ENCODE measurements around the gene SLC25A4.

SLC25A4 gene

DNA sequence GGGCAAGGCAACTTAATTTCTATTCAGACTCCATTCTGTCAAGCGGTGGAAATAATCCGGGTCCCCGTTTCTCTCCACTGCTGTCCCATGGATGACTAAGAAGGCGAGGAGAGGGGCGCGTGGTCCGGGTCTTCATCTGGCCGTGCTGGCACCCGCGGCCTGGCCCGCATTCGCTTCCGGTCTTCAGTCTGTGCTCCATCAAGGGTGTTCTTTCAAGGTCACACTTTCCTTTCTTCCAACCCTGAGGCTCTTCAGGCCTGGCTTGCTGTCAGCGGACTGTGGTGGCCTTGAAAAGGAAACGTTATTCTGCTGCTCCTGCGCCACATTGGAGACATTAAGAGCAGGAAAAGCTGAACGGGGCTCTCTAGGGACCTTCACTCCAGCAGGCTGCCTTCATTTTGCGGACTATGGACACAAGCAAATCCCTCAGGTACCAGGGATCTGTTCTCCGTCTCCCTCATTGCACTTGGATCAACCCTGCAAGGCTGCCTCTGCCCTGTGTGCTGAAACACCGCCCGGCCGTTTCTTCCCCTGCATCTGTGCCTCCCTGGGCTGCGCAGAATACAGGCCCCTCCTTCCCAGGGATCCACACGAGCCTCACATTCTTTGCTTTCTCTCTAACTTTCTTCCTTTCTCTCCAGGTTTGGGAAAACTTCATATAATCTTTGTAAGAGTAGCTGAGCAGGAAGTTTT lies 5.7 kb upstream of the SLC25A4 start:
- Mint-ChIP-seq H3K27ac (no peak overlapping the region), H3K4me1 (peaks cover 2% of the 10 kb centered on the region), H3K36me3 (ENCODE audit: low read depth) (no peaks in the 10 kb centered on the region), H3K27me3 (peaks cover 19% of the 10 kb centered on the region), H3K4me3 (no peak overlapping the region), H3K9me3 (no peaks in the 10 kb centered on the region)
- no peak for ATAC-seq
- DNase-seq, result no peak

DNA sequence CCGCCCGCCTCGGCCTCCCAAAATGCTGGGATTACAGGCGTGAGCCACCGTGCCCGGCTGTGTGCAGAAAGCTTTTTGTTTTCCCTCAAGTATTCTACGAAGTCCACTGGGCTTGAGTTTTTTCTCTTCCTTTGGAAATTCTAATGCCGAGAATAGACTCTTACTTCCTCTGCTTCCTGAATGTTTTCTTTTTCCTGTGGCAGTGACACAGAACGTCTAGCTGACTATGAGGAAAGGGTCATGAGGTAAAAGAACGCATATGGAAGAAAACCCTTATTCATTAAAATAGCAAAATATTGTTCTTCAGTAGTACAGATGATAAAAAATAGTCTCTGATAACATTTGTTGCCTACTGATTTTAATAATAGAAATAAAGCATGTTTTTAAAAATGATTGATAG lies 4.9 kb upstream of the SLC25A4 start:
- Mint-ChIP-seq H3K27me3 (peaks cover 19% of the 10 kb centered on the region), H3K27ac (no peak overlapping the region), H3K4me3 (no peak overlapping the region), H3K4me1 (peaks cover 5% of the 10 kb centered on the region), H3K36me3 (ENCODE audit: low read depth) (no peaks in the 10 kb centered on the region), H3K9me3 (no peaks in the 10 kb centered on the region)
- ATAC-seq (no peak), DNase-seq (no peak)

DNA sequence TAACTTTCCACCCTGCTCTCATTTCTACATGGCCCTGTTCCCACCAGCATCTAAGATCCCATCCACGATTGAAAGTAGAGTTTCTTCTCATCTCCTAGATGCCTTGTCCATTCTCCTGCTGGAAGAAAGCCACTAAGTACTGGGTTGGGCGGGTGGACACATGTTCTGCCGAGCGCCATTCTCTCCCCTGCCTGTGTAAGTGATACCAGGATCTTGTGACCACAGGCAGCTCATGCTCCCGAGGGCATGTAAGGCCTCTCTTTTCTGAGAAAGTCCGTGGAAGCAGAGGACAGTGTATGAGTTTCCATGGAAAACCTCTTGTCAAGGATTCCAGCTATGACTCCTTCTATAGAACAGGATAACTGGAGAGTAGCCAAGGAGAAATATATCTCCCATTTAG lies 3.3 kb upstream of the SLC25A4 start:
- Mint-ChIP-seq H3K27me3 (peaks cover 19% of the 10 kb centered on the region), H3K4me1 (peaks cover 14% of the 10 kb centered on the region), H3K27ac (no peak overlapping the region), H3K9me3 (no peaks in the 10 kb centered on the region), H3K4me3 (no peak overlapping the region), H3K36me3 (ENCODE audit: low read depth) (no peaks in the 10 kb centered on the region)
- ATAC-seq, result no peak
- no peak for DNase-seq

DNA sequence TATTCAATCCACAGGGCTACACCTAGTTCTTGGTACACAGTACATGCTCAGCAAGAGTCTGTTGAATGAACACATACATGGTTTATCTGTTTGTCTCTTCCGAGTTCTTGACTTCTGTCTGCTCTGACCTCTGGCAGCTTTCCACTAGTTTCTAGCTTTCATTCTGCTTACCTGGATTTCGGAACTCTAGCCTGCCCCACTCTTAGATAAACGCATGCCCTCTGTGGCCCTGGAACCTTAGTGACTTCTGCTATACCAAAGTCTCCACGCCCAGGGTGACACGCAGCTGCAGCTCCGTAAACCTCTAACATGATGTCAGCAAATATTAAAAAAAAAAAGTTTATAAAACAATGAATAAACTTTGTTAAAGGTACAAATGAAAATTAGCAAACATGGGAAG lies 1.3 kb upstream of the SLC25A4 start:
- Mint-ChIP-seq H3K4me3 (no peak overlapping the region), H3K27me3 (peaks cover 19% of the 10 kb centered on the region), H3K9me3 (no peaks in the 10 kb centered on the region)

DNA sequence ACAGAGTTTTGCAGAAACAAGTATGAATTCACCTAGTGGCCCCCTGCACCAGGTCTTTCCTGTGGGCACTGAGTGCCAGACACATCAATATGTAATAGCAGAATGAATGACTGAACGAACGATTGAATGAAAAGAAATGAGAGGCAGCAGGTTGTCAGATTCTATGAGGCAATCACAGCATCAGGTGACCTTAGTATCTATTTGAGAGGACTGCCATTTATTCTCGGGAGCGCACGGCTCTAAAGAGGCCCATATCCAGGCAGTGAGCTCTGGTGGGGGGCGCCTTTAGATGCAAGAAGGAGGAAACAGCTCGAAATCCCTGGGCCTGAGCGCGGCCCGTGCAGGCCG lies 528 bp upstream of the SLC25A4 start:
- Mint-ChIP-seq H3K27me3 (peaks cover 18% of the 10 kb centered on the region), H3K9me3 (no peaks in the 10 kb centered on the region), H3K27ac (peak overlapping the region; percentile 47), H3K36me3 (ENCODE audit: low read depth) (no peaks in the 10 kb centered on the region), H3K4me3 (peak overlapping the region; percentile 77), H3K4me1 (peaks cover 15% of the 10 kb centered on the region)
- no peak for DNase-seq
- ATAC-seq, result peak; percentile 3

More for the DNA sequence above, 1.3 kb upstream of the SLC25A4 start:
- Mint-ChIP-seq H3K27ac (no peak overlapping the region), H3K36me3 (ENCODE audit: low read depth) (no peaks in the 10 kb centered on the region), H3K4me1 (peaks cover 15% of the 10 kb centered on the region)
- ATAC-seq (no peak), DNase-seq (no peak)

DNA sequence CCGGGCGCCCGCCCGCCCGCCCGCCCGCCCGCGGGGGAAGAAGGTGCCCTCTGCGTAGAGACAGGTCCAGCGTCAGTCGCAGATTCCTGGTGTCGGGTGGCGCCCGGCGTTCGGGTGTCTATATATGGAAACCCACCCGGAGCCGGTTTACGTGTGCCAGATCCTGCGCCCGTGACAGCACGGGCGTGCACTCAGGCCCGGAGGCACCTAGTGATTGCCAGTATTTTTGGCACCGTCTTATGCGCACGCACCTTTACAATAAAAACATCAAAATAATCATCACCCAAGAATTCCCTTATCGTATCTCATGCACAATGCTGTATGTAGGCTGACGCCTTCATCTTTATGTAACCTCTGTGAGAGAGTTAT lies 519 bp downstream of the SLC25A4 start:
- peaks cover 10% of the 10 kb centered on the region for H3K27me3 Mint-ChIP-seq

DNA sequence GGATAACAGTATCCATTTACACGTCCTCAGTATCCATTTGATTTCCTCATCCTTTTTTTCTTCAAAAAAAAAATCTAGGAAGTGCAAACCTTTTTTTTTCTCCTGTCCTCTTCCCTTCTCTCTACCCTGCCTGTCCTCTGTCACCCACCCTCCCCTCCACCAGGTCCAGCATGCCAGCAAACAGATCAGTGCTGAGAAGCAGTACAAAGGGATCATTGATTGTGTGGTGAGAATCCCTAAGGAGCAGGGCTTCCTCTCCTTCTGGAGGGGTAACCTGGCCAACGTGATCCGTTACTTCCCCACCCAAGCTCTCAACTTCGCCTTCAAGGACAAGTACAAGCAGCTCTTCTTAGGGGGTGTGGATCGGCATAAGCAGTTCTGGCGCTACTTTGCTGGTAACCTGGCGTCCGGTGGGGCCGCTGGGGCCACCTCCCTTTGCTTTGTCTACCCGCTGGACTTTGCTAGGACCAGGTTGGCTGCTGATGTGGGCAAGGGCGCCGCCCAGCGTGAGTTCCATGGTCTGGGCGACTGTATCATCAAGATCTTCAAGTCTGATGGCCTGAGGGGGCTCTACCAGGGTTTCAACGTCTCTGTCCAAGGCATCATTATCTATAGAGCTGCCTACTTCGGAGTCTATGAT lies 1.7 kb downstream of the SLC25A4 start:
- ATAC-seq, result no peak
- H3K4me1 Mint-ChIP-seq, result peaks cover 15% of the 10 kb centered on the region
- no peak overlapping the region for H3K4me3 Mint-ChIP-seq
- H3K27me3 Mint-ChIP-seq, result peaks cover 9% of the 10 kb centered on the region
- no peak for DNase-seq
- no peaks in the 10 kb centered on the region for H3K9me3 Mint-ChIP-seq
- no peak overlapping the region for H3K27ac Mint-ChIP-seq
- H3K36me3 Mint-ChIP-seq (ENCODE audit: low read depth), result peaks cover 1% of the 10 kb centered on the region

More for the DNA sequence above, 519 bp downstream of the SLC25A4 start:
- peak overlapping the region; percentile 55 for H3K27ac Mint-ChIP-seq
- H3K9me3 Mint-ChIP-seq, result no peaks in the 10 kb centered on the region
- peak; percentile 27 for DNase-seq
- H3K4me1 Mint-ChIP-seq, result peaks cover 15% of the 10 kb centered on the region
- peak overlapping the region; percentile 77 for H3K4me3 Mint-ChIP-seq
- H3K36me3 Mint-ChIP-seq (ENCODE audit: low read depth), result no peaks in the 10 kb centered on the region
- peak; percentile 16 for ATAC-seq

DNA sequence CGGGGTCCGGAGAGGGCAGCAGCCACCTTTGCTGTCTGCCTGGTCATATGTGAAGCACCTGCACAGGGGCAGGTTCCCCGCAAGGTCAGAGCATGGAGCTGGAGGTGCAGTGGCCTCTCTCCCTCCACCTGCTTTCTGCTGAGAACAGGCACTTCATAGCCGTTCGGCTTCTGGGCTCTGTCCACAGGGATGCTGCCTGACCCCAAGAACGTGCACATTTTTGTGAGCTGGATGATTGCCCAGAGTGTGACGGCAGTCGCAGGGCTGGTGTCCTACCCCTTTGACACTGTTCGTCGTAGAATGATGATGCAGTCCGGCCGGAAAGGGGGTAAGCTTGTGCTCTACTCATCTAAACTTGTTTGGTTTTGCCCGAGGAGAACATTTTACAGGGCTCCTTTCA lies 2.5 kb downstream of the SLC25A4 start:
- Mint-ChIP-seq H3K27ac (no peak overlapping the region), H3K4me1 (peaks cover 15% of the 10 kb centered on the region), H3K36me3 (ENCODE audit: low read depth) (peaks cover 3% of the 10 kb centered on the region), H3K27me3 (peaks cover 9% of the 10 kb centered on the region), H3K9me3 (no peaks in the 10 kb centered on the region), H3K4me3 (no peak overlapping the region)
- no peak for DNase-seq
- ATAC-seq, result no peak

DNA sequence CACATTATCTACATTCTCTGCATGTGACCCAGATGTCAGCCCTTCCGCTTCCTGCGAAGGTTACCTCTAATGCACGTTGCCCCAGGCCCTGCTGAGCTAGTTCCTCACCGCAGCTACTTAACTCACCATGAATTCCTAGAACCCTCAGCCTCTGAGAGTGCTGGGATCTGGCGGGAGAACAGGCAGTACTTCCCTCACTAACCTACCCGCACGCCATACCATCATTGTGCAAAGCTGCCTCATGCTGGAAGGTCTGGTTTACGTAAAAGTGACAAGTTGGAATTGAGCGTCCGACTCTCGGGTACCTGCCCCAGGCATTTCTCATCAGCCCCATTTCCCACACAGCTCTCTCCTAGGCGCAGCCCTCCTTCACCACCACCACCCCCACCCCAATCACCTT lies 6.3 kb downstream of the SLC25A4 start:
- H3K4me1 Mint-ChIP-seq, result peaks cover 3% of the 10 kb centered on the region
- H3K9me3 Mint-ChIP-seq, result no peaks in the 10 kb centered on the region
- H3K4me3 Mint-ChIP-seq, result no peak overlapping the region

DNA sequence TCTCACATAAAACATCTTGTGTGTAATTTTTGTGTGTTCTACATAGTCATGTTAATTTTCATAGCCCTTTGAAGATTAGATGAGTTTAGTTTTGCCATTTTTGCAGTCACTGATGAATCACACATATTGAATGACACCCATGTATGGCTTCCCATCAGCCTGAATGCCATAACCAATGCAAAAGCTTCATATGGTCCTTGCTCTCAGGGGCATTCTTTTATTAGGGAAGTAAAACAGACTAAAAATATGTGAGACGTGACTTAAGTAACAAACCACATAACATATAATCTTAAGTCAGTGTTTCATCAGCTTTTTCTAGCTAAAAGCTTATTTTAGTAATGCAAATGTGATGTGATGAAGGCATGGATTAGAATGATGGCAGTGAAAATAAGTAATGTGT lies 8.2 kb downstream of the SLC25A4 start:
- ATAC-seq, result no peak
- H3K36me3 Mint-ChIP-seq (ENCODE audit: low read depth), result peaks cover 32% of the 10 kb centered on the region
- no peaks in the 10 kb centered on the region for H3K4me1 Mint-ChIP-seq
- H3K4me3 Mint-ChIP-seq, result no peak overlapping the region
- H3K9me3 Mint-ChIP-seq, result no peaks in the 10 kb centered on the region
- no peaks in the 10 kb centered on the region for H3K27me3 Mint-ChIP-seq
- H3K27ac Mint-ChIP-seq, result no peak overlapping the region
- no peak for DNase-seq

More for the DNA sequence above, 6.3 kb downstream of the SLC25A4 start:
- Mint-ChIP-seq H3K36me3 (ENCODE audit: low read depth) (peaks cover 22% of the 10 kb centered on the region), H3K27ac (no peak overlapping the region), H3K27me3 (no peaks in the 10 kb centered on the region)
- ATAC-seq (no peak), DNase-seq (no peak)

DNA sequence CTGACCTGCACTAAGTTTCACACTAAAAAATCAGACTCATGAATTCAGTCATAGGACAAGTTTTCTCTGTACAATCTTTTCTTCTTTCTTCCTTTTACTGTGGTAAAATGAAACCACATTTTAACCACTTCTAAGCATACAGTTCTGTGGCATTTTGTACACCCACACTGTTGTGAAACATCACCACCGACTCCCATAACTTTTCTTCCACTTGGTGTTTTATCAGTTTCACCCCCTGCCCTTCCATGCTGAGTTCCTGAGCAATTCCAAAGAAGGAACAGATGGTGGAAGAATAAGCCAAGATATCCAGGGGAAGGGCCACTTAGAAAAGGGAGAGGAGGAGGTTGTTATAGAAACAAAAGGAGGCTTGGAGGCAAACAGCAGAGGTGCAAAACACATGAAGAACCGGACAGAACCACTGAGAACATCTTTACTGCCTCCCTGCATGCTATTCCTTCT lies 22.6 kb downstream of the SLC25A4 start:
- Mint-ChIP-seq H3K27me3 (no peaks in the 10 kb centered on the region), H3K9me3 (no peaks in the 10 kb centered on the region), H3K27ac (peak overlapping the region; percentile 79), H3K36me3 (ENCODE audit: low read depth) (peaks cover 64% of the 10 kb centered on the region), H3K4me1 (peaks cover 15% of the 10 kb centered on the region), H3K4me3 (peak overlapping the region; percentile 43)
- peak; percentile 95 for ATAC-seq
- no peak for DNase-seq

DNA sequence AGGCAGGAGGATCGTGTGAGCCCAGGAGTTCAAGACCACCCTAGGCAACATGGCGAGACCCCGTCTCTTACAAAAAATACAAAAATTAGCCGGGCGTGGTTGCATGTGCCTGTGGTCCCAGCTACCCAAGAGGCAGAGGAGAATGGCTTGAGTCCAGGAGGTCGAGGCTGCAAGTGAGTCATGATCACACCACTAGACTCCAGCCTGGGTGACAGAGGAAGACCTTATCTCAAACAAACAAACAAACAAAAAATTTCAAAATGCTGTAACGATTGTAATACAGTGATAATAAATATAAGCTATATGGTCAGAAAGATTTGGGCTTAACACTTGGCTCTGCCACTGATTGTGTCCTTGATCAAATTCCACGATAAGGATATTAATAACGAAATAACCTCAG lies 24.2 kb downstream of the SLC25A4 start:
- peaks cover 63% of the 10 kb centered on the region for H3K36me3 Mint-ChIP-seq (ENCODE audit: low read depth)
- no peak overlapping the region for H3K27ac Mint-ChIP-seq
- H3K4me3 Mint-ChIP-seq, result no peak overlapping the region
- no peak for DNase-seq
- H3K9me3 Mint-ChIP-seq, result no peaks in the 10 kb centered on the region
- ATAC-seq, result no peak
- peaks cover 15% of the 10 kb centered on the region for H3K4me1 Mint-ChIP-seq
- H3K27me3 Mint-ChIP-seq, result no peaks in the 10 kb centered on the region

DNA sequence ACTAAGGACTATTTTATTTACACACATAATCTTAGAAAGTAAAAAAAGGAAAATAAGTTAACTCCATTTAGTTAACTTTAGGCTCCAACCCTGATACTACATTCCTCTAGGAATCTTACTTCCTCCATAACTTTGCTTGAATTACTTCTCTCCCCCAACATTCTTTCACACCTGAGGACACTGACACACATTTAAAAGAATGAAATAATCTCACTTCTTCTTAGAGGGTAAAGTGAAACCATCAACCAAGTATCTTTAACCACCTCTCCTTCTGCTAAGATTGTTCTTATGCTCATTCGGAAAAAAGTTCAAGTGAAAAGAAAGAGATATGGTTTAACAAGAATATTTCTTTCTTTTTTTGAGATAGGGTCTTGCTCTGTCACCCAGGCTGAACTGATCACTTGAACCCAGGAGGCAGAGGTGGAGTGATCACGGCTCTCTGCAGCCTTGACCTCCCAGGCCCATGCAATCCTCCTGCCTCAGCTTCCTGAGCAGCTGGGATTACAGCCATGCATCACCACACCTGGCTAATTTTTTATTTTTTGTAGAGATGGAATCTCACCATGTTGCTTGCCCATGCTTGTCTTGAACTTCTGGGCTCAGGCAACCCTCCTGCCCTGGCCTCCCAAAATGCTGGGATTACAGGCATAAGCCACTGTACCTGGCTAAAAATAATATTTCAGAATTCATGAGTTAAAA lies 28.5 kb downstream of the SLC25A4 start:
- H3K36me3 Mint-ChIP-seq (ENCODE audit: low read depth), result peaks cover 54% of the 10 kb centered on the region
- no peak overlapping the region for H3K4me3 Mint-ChIP-seq
- ATAC-seq (no peak), DNase-seq (no peak)
- H3K4me1 Mint-ChIP-seq, result peaks cover 2% of the 10 kb centered on the region
- no peaks in the 10 kb centered on the region for H3K27me3 Mint-ChIP-seq
- H3K9me3 Mint-ChIP-seq, result no peaks in the 10 kb centered on the region
- H3K27ac Mint-ChIP-seq, result no peak overlapping the region

DNA sequence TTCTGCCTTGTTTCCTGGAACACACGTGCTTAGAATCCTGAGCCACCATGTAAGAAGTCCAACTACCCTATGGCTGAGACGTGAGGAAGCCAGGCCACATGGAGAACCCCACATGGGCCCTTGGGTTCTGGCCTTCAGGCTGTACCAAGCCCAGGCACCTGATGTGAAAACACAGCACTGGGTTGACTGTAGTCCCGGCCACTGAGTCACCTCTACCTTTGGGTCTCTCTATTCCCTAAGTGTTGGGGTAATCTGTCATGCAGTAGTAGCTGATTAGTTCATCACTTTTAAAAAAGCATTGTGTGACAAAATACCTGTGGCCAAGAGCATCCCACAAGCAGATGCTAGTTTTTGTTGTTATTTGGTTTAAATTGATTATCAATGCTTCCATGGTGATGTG lies 36.4 kb downstream of the SLC25A4 start:
- H3K4me1 Mint-ChIP-seq, result peaks cover 16% of the 10 kb centered on the region
- no peak for DNase-seq
- peaks cover 25% of the 10 kb centered on the region for H3K36me3 Mint-ChIP-seq (ENCODE audit: low read depth)
- H3K27me3 Mint-ChIP-seq, result no peaks in the 10 kb centered on the region
- H3K4me3 Mint-ChIP-seq, result no peak overlapping the region
- no peak for ATAC-seq
- no peak overlapping the region for H3K27ac Mint-ChIP-seq
- H3K9me3 Mint-ChIP-seq, result no peaks in the 10 kb centered on the region

DNA sequence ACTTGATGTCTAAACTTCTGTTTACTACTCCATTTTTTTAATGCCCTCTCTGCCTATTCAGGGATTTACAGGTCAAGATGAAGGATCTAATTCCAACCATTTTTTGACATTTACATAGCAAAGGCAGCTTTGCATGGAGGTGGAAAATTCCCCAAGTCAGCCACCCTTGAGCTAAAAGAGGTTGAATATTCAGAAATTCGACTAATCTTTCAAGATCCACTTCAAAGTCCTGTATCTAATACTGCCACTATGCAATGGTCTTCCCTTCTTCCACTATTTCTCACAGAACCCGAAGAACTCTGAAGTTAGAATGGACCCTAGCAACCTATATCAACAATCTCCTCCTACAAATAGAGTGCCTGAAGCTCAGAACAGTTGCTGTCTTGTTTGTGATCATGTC lies 39.2 kb downstream of the SLC25A4 start:
- no peak for ATAC-seq
- H3K9me3 Mint-ChIP-seq, result no peaks in the 10 kb centered on the region
- H3K27ac Mint-ChIP-seq, result no peak overlapping the region
- DNase-seq, result no peak
- peaks cover 16% of the 10 kb centered on the region for H3K36me3 Mint-ChIP-seq (ENCODE audit: low read depth)
- H3K4me1 Mint-ChIP-seq, result peaks cover 19% of the 10 kb centered on the region
- H3K4me3 Mint-ChIP-seq, result no peak overlapping the region
- no peaks in the 10 kb centered on the region for H3K27me3 Mint-ChIP-seq
